H9 (cell line): ENCODE results near the gene RASGEF1C. TPM values are rescaled to one million over a fixed set of nuclear protein-coding genes. Genes with fewer than 3 reads are reported as not detected.
A peak's percentile ranks its signal among the peaks of the same experiment; 100 is the strongest.

Experiments used
- DNase-seq: peaks from one replicate; pipeline ENCODE4 v3.0.0-alpha.2; 2017
- H2AFZ ChIP-seq: one replicate; pipeline ENCODE4 v1.6.1; 2013; ENCODE audit warnings: mild to moderate bottlenecking, low read length, control low read depth, moderate library complexity
- H2AK5ac ChIP-seq: 2 replicates; pipeline ENCODE4 v1.6.1; 2013; ENCODE audit warnings: low read length, control low read depth, mixed read lengths; ENCODE audit not compliant: insufficient read length
- H2BK120ac ChIP-seq: one replicate; pipeline ENCODE4 v1.6.1; 2013; ENCODE audit warnings: low read depth, mild to moderate bottlenecking, low read length, control low read depth, inconsistent platforms; ENCODE audit not compliant: poor library complexity, severe bottlenecking
- H2BK12ac ChIP-seq: 2 replicates; pipeline ENCODE4 v1.6.1; 2013; ENCODE audit warnings: low read length, control low read depth, mixed read lengths, low read depth; ENCODE audit not compliant: insufficient read length
- H2BK15ac ChIP-seq: 2 replicates; pipeline ENCODE4 v1.6.1; 2013; ENCODE audit warnings: low read depth, low read length, control low read depth
- H2BK20ac ChIP-seq: one replicate; pipeline ENCODE4 v1.6.1; 2013; ENCODE audit warnings: low read depth, mild to moderate bottlenecking, low read length, control low read depth, inconsistent platforms; ENCODE audit not compliant: poor library complexity, severe bottlenecking
- H2BK5ac ChIP-seq: 2 replicates; pipeline ENCODE4 v1.6.1; 2013; ENCODE audit warnings: low read length, control low read depth, mixed read lengths; ENCODE audit not compliant: insufficient read length
- H3K14ac ChIP-seq: 2 replicates; pipeline ENCODE4 v1.6.1; 2013; ENCODE audit warnings: low read length, control low read depth; ENCODE audit not compliant: insufficient read depth
- H3K18ac ChIP-seq: 2 replicates; pipeline ENCODE4 v1.6.1; 2013; ENCODE audit warnings: low read depth, mild to moderate bottlenecking, mixed read lengths, low read length, control low read depth; ENCODE audit not compliant: insufficient read length
- H3K23ac ChIP-seq: 2 replicates; pipeline ENCODE4 v1.6.1; 2013; ENCODE audit warnings: low read length, control low read depth, mixed read lengths, low read depth; ENCODE audit not compliant: insufficient read length
- H3K23me2 ChIP-seq: 2 replicates; pipeline ENCODE4 v1.6.1; 2013; ENCODE audit warnings: low read depth, mild to moderate bottlenecking, mixed read lengths, low read length, control low read depth; ENCODE audit not compliant: insufficient read length, poor library complexity, severe bottlenecking
- H3K27ac ChIP-seq: 2 replicates; pipeline ENCODE4 v1.5.1; 2013; ENCODE audit warnings: low read length, control low read depth, mixed read lengths, low read depth; ENCODE audit not compliant: insufficient read length
- H3K27me3 ChIP-seq: 2 replicates; pipeline ENCODE4 v1.6.1; 2013; ENCODE audit warnings: low read length, control low read depth, inconsistent platforms; ENCODE audit not compliant: insufficient read depth
- H3K4ac ChIP-seq: 2 replicates; pipeline ENCODE4 v1.6.1; 2013; ENCODE audit warnings: low read depth, mild to moderate bottlenecking, control low read depth, inconsistent platforms, low read length, moderate library complexity
- H3K4me1 ChIP-seq: 2 replicates; pipeline ENCODE4 v1.6.1; 2013; ENCODE audit warnings: low read length, control low read depth, inconsistent platforms; ENCODE audit not compliant: insufficient read depth
- H3K4me2 ChIP-seq: 2 replicates; pipeline ENCODE4 v1.6.1; 2013; ENCODE audit warnings: low read length, control low read depth, mixed read lengths; ENCODE audit not compliant: insufficient read length, insufficient read depth
- H3K56ac ChIP-seq: 2 replicates; pipeline ENCODE4 v1.6.1; 2013; ENCODE audit warnings: low read depth, mild to moderate bottlenecking, mixed read lengths, low read length, control low read depth; ENCODE audit not compliant: insufficient read length
- H3K79me1 ChIP-seq: 2 replicates; pipeline ENCODE4 v1.6.1; 2013; ENCODE audit warnings: low read depth, mild to moderate bottlenecking, moderate library complexity, low read length, control low read depth, inconsistent platforms; ENCODE audit not compliant: insufficient read depth, poor library complexity, severe bottlenecking
- H3K79me2 ChIP-seq: 2 replicates; pipeline ENCODE4 v1.6.1; 2013; ENCODE audit warnings: low read length, control low read depth, inconsistent platforms; ENCODE audit not compliant: insufficient read depth
- H3K9ac ChIP-seq: 2 replicates; pipeline ENCODE4 v1.6.1; 2013; ENCODE audit warnings: low read length, control low read depth, mixed read lengths; ENCODE audit not compliant: insufficient read length; ENCODE audit errors: extremely low read depth
- H3K9me3 ChIP-seq: one replicate; pipeline ENCODE4 v1.6.1; 2013; ENCODE audit warnings: low read depth, low read length, inconsistent platforms; ENCODE audit not compliant: control insufficient read depth
- H3T11ph ChIP-seq: one replicate; pipeline ENCODE4 v1.6.1; 2013; ENCODE audit warnings: mild to moderate bottlenecking, low read length, control low read depth, inconsistent platforms
- H4K20me1 ChIP-seq: one replicate; pipeline ENCODE4 v1.6.1; 2013; ENCODE audit not compliant: control insufficient read depth, insufficient read length, insufficient read depth
- H4K5ac ChIP-seq: 2 replicates; pipeline ENCODE4 v1.6.1; 2013; ENCODE audit warnings: low read depth, mild to moderate bottlenecking, mixed read lengths, low read length, control low read depth; ENCODE audit not compliant: insufficient read length
- H4K8ac ChIP-seq: replicated peaks from 2 replicates; pipeline ENCODE4 v1.6.1; 2013; ENCODE audit warnings: low read length, control low read depth, mixed read lengths, low read depth; ENCODE audit not compliant: insufficient read length
- H4K91ac ChIP-seq: 2 replicates; pipeline ENCODE4 v1.6.1; 2013; ENCODE audit warnings: low read depth, mild to moderate bottlenecking, moderate library complexity, mixed read lengths, low read length, control low read depth; ENCODE audit not compliant: insufficient read length
- H3K27ac Mint-ChIP-seq, 3 experiments: 2 replicates in 2 of 3; 3 replicates in 1 of 3; pipeline ENCODE4 v1.8.0; 2020 to 2021; ENCODE audit warnings: mixed read lengths in 3 of 3, mild to moderate bottlenecking in 1 of 3, moderate library complexity in 1 of 3
- H3K27me3 Mint-ChIP-seq: 2 replicates; pipeline ENCODE4 v1.8.0; 2021; ENCODE audit warnings: low read depth, mild to moderate bottlenecking, moderate library complexity, mixed read lengths
- H3K36me3 Mint-ChIP-seq, 3 experiments: 2 replicates in 2 of 3; 3 replicates in 1 of 3; pipeline ENCODE4 v1.8.0; 2020 to 2021; ENCODE audit warnings: low read depth in 3 of 3, mixed read lengths in 3 of 3; ENCODE audit not compliant: insufficient read depth in 1 of 3
- H3K4me1 Mint-ChIP-seq, 2 experiments: 2 replicates each; pipeline ENCODE4 v1.8.0; 2020; ENCODE audit warnings: mixed read lengths in 2 of 2
- H3K4me3 Mint-ChIP-seq, 2 experiments: 2 replicates in 1 of 2; 3 replicates in 1 of 2; pipeline ENCODE4 v1.8.0; 2020 to 2021; ENCODE audit warnings: mild to moderate bottlenecking in 2 of 2, mixed read lengths in 2 of 2, moderate library complexity in 1 of 2
- H3K9me3 Mint-ChIP-seq, 2 experiments: 2 replicates in 1 of 2; 3 replicates in 1 of 2; pipeline ENCODE4 v1.8.0; 2020; ENCODE audit warnings: mild to moderate bottlenecking in 2 of 2, mixed read lengths in 2 of 2, moderate library complexity in 1 of 2
- CTCF ChIP-seq: fragments of 200-600 bp; sonication (generic); conservative IDR thresholded peaks from 3 replicates; pipeline ENCODE4 v1.8.0; 2021; ENCODE audit warnings: antibody characterized with exemption, mild to moderate bottlenecking
- WGBS: extraction: QIAGEN DNeasy Blood & Tissue Kit; methylation state at CpG from one replicate; pipeline ENCODE4 v1.1.7; 2013; ENCODE audit warnings: missing lambda C conversion rate, low lambda C conversion rate, mixed read lengths; ENCODE audit not compliant: insufficient read length; ENCODE audit errors: extremely low coverage; 5-methylcytosine and 5-hydroxymethylcytosine counted together
- total RNA-seq: library from RNA; stranded (reverse); gene quantifications from 2 replicates; pipeline ENCODE4 v1.2.1, GENCODE V29; 2021

The RASGEF1C gene
- total RNA-seq, 1 experiment from 2014 or later, result 0.83 TPM

GRCh38 chr5:180060192-180060591 is 148.8 kb downstream of the RASGEF1C start:
- Histone ChIP-seq H3K4me1 (peaks cover 20% of the 10 kb centered on the region; the same call in 1 of the 2 replicates), H3T11ph (no peak overlapping the region), H4K5ac (no peak overlapping the region), H2BK20ac (no peak overlapping the region), H3K23ac (no peak overlapping the region), H3K4me2 (no peak overlapping the region), H4K91ac (no peak overlapping the region), H2BK120ac (no peak overlapping the region), H3K9ac (no peak overlapping the region), H2BK12ac (no peak overlapping the region), H2AFZ (no peak overlapping the region), H3K79me2 (peaks cover 28% of the 10 kb centered on the region; the same call in 1 of the 2 replicates), H3K9me3 (no peaks in the 10 kb centered on the region), H3K14ac (no peak overlapping the region), H3K56ac (no peak overlapping the region), H3K27me3 (no peaks in the 10 kb centered on the region), H2BK15ac (no peak overlapping the region), H4K8ac (no peak overlapping the region), H2AK5ac (no peak overlapping the region), H3K18ac (no peak overlapping the region), H3K27ac (no peak overlapping the region), H3K23me2 (no peaks in the 10 kb centered on the region), H2BK5ac (no peak overlapping the region), H3K79me1 (no peaks in the 10 kb centered on the region), H3K4ac (no peak overlapping the region), H4K20me1 (no peaks in the 10 kb centered on the region)
- peaks cover 0 to 4% (median 0%) of the 10 kb centered on the region in 3 experiments; a peak in 3 of 7 replicates for H3K36me3 Mint-ChIP-seq
- H3K27me3 Mint-ChIP-seq, result no peaks in the 10 kb centered on the region
- no peaks in the 10 kb centered on the region for H3K9me3 Mint-ChIP-seq
- no peak for DNase-seq
- H3K27ac Mint-ChIP-seq, result peak overlapping the region; percentile 33 to 74 (median 41); a peak in 4 of 7 replicates
- H3K4me1 Mint-ChIP-seq, result peaks cover 72 to 79% of the 10 kb centered on the region in 2 experiments
- no peak for TF ChIP-seq CTCF
- no CpG with 5 or more reads among the region's 7 CpGs for WGBS
- H3K4me3 Mint-ChIP-seq, result no peak overlapping the region
